SJCRH30 (cell line): Measurements from ENCODE around the gene SLC25A39. TPM values are rescaled to one million over a fixed set of nuclear protein-coding genes. Genes with fewer than 3 reads are reported as not detected.
"Not testable (repeated sequence)": the region's sequence is repeated elsewhere in the genome, so short reads cannot be mapped to it uniquely, and the experiment has no call there.

ENCODE experiments used
- DNase-seq, 2 experiments: peaks; one replicate each; pipeline ENCODE4 v3.0.0-alpha.2; 2015 to 2020
- H3K27ac ChIP-seq: fragments of 250-450 bp; sonication (Bioruptor Pico); 2 replicates; pipeline ENCODE4 v1.5.1; 2020; ENCODE audit warnings: mild to moderate bottlenecking, moderate library complexity
- H3K27me3 ChIP-seq: fragments of 250-450 bp; sonication (Bioruptor Pico); 2 replicates; pipeline ENCODE4 v1.5.1; 2020; ENCODE audit warnings: mild to moderate bottlenecking, moderate library complexity
- H3K36me3 ChIP-seq: fragments of 250-450 bp; sonication (Bioruptor Pico); 2 replicates; pipeline ENCODE4 v1.5.1; 2020; ENCODE audit warnings: mild to moderate bottlenecking, moderate library complexity
- H3K4me1 ChIP-seq: fragments of 250-450 bp; sonication (Bioruptor Pico); 2 replicates; pipeline ENCODE4 v1.5.1; 2020; ENCODE audit warnings: mild to moderate bottlenecking, moderate library complexity
- H3K4me3 ChIP-seq: fragments of 250-450 bp; sonication (Bioruptor Pico); 2 replicates; pipeline ENCODE4 v1.5.1; 2020; ENCODE audit warnings: mild to moderate bottlenecking, moderate library complexity
- H3K9me3 ChIP-seq: fragments of 250-450 bp; sonication (Bioruptor Pico); replicated peaks from 2 replicates; pipeline ENCODE4 v1.5.1; 2020; ENCODE audit warnings: mild to moderate bottlenecking, moderate library complexity
- total RNA-seq: library from RNA; depleted of rRNA; stranded (reverse); fragments of >200 nt; shearing (Covaris generic); gene quantifications from 2 replicates; pipeline ENCODE4 v1.2.3, GENCODE V29; 2014

The SLC25A39 gene
- total RNA-seq, 1 experiment from 2014 or later = 87.2 TPM

DNA sequence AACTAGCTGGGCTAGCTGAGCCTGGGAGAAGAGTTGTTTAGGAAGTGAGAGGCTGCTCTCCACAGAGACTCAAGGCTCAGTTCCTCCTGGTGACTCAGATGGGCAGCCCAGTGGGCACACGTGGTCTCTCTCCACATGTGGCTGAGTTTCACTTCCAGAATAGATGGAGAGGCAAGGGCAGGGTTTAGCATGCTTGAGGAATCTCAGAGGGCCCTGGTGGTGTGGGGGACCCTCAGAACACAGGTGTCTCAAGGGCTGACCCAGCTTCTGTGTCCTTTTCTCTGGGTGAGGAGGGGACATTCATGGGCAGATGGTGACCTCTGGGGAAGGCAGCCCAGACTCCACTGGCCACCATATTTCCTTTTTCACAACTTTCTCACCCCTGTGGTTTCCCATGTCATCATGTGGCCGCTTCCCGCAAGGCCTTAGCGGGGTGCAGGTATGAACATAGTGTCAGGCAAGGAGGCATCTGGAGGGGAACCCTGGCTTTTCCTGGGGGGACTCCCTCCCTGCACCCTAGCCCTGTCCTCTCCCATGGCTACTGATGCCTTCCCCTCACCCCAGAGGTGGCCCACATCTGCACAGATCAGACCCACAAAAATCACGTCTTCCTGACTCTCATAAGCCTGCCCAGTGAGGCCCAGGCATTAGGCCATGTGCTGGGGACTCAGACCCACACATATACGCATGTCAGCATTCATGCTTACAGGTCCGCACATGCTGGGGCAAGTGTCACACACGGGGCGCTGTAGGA, 23.8 kb upstream of the SLC25A39 start:
- no peaks in the 10 kb centered on the region for H3K9me3 ChIP-seq
- H3K27me3 ChIP-seq = no peaks in the 10 kb centered on the region
- no peaks in the 10 kb centered on the region for H3K4me1 ChIP-seq
- 0 out of 2 replicates have a peak, but pooled peaks cover 3% of the 10 kb centered on the region for H3K36me3 ChIP-seq
- no peak overlapping the region for H3K4me3 ChIP-seq
- no peak for DNase-seq
- no peak overlapping the region for H3K27ac ChIP-seq

DNA sequence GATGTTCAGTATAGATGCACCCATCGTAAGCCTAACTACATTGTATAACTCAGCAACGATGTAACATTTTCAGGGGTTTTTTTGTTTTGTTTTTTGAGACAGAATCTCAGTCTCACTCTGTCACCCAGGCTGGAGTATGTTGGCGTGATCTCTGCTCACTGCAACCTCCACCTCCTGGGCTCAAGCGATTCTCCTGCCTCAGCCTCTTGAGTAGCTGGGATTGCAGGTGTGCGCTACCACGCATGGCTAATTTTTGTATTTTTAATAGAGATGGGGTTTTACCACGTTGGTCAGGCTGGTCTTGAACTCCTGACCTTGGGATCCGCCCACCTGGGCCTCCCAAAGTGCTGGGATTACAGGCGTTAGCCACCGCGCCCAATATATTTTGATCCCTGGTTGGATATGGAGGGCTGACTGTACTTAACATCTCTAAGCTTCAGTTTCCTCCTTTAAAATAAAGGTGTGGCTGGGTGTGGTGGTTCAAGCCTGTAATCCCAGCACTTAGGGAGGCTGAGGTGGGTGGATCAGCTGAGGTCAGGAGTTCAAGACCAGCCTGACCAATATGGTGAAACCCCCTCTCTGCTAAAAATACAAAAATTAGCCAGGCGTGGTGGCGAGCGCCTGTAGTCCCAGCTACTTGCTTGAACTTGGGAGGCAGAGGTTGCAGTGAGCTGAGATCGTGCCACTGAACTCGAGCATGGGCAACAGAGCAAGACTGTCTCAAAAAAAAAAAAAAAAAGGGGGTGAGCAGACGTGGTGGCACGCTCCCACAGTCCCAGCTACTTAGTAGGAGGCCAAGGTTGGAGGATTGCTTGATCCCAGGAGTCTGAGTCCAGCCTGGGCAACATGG, 22.8 kb upstream of the SLC25A39 start:
- not testable (repeated sequence) for H3K4me3 ChIP-seq

DNA sequence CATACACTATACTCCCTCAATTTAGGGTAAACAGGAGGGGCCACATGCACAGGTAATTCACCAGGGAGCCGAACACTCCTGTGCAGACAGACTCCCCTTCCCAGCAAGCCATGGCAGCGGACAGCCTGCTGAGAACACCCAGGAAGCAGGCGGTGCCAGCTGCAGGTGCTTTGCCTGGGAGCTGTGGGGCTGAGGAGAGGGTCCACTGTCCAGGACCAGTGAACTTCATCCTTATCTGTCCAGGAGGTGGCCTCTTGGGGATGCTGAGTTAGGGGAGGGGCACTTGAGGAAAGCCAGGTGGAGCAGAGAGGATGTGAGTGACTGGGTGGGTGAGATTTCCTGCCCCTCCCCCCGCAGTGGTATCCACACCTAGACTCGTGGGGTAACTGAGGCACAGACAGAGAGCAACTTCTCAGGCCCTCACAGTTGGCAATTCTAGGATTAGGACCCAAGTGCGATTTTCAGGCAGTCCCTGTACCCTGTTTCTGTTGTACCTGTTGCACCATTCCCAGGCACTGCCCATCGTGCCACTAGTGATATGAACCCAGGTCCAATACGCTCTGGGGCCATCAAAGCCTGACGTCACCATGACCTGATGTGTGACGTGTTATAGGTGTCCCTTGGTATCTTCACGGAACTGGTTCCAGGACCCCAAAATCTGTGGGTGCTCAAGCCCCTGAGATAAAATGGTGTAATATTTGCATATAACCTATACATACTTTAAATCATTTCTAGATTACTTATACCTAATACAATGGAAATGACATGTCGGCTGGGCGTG, 21.6 kb upstream of the SLC25A39 start:
- no peak for DNase-seq
- Histone ChIP-seq H3K27me3 (no peaks in the 10 kb centered on the region), H3K9me3 (no peaks in the 10 kb centered on the region), H3K27ac (no peak overlapping the region), H3K4me1 (no peaks in the 10 kb centered on the region), H3K4me3 (no peak overlapping the region), H3K36me3 (0 out of 2 replicates have a peak, but pooled peaks cover 3% of the 10 kb centered on the region)

More for the DNA sequence above, 22.8 kb upstream of the SLC25A39 start:
- H3K36me3 ChIP-seq, H3K9me3 ChIP-seq, H3K4me1 ChIP-seq, H3K27ac ChIP-seq, H3K27me3 ChIP-seq, DNase-seq: not testable (repeated sequence)

DNA sequence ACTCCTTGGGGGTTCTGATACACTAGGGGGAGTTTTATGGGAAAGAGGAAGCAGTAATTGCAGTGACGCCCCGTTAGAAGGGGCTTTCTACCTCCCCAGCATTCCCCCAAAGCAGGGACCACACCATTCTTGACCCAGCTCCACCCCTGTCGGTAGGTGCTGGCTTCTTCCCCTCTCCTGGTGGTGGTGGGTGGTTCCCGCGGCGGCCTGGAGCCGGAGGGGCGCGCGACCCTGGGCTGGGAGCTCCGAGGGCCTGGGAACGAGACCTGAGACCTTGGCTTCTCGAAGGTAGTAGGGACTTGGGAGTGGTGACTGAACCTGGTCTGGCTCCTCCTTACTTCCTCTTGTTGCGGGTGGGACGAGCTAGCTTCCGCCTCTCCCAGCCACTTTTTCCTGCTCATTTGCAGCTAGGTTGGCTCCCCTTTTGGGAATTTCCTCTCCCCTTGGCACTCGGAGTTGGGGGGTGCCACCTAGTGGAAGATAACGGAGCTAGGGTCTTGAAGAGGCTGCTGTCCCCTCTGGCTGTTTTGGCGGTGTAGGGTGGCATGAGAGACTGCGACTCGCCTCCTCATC, 20.9 kb upstream of the SLC25A39 start:
- H3K4me1 ChIP-seq = no peaks in the 10 kb centered on the region
- H3K27me3 ChIP-seq = no peaks in the 10 kb centered on the region
- H3K9me3 ChIP-seq = no peaks in the 10 kb centered on the region
- H3K4me3 ChIP-seq = peak overlapping the region; percentile 62
- peak; percentile 83 to 87 for DNase-seq
- no peak overlapping the region for H3K27ac ChIP-seq
- no peaks in the 10 kb centered on the region for H3K36me3 ChIP-seq

DNA sequence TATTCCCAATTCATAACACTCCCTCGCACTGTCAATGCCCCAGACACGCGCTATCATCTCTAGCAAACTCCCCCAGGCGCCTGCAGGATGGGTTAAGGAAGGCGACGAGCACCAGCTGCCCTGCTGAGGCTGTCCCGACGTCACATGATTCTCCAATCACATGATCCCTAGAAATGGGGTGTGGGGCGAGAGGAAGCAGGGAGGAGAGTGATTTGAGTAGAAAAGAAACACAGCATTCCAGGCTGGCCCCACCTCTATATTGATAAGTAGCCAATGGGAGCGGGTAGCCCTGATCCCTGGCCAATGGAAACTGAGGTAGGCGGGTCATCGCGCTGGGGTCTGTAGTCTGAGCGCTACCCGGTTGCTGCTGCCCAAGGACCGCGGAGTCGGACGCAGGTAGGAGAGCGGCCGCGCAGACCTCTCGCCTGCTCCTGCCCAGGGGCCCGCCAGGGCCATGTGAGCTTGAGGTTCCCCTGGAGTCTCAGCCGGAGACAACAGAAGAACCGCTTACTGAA, 20.4 kb upstream of the SLC25A39 start, which contains the start of gene GRN:
Gene GRN (plus strand): TSS at position 364 of the 515 bp plus-strand sequence. CDS start 3,863 bp downstream, outside the sequence.
- Histone ChIP-seq H3K27me3 (no peaks in the 10 kb centered on the region), H3K36me3 (no peaks in the 10 kb centered on the region), H3K4me3 (peak within 1 kb of the TSS; percentile 62), H3K9me3 (no peaks in the 10 kb centered on the region), H3K27ac (no peak within 1 kb of the TSS), H3K4me1 (peaks cover 3% of the 10 kb centered on the region; the same call in 1 of the 2 replicates)
- peak; percentile 98 to 99 for DNase-seq

DNA sequence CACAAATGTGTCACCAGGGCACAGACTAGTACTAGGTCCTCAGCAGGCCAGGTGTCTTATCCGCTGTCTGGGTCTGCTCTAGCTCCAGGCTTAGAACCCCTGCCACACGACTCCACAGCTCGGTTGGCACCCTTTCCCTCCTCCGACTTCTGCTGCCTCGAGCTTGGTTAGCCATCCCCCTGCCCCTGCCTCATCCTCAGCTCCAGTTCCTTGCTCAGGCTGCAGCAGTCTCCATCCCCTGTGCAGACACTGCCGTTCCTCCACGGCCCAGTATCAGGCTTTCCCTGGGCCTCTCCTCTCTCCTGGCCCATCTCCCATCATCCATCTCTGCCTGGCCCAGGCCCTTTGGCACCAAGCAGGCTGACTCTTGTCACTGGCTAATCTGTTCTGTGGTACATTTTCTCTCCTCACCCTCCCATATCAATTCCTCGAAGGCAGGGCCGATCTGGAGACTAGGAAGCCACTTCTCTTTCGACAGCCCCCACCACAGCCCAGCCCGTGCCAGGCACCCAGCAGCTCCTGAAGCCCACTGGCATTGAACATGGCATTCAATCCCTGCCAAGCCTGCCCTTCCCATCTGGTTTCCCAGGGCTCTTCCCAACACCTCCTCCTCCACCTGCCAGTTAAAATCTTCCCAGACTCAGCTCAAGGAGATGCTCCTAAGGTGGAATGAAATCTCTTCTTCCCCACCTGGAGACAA, 19.0 kb upstream of the SLC25A39 start:
- Histone ChIP-seq H3K4me3 (no peak overlapping the region), H3K27me3 (no peaks in the 10 kb centered on the region)
- no peak for DNase-seq

DNA sequence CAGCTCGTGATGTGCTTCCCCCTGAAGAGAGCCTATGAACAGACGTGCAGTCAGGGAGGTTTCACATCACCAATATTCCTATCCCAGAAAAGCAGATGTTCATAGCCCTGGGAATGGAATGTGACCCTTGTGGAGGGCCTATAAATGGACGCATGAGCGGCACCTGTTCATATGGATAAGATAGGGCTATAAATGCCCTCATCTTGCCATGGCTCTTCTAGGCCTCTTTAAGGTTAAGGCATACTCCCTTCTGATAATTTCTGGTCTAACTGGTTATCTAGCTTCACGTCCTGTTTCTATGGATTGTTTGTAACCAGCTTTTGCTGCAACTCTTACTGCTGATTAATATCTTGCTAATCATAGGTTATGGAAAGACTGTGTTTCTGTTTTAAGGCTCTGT, 15.9 kb upstream of the SLC25A39 start:
- not testable (repeated sequence) for H3K4me3 ChIP-seq, H3K4me1 ChIP-seq, H3K9me3 ChIP-seq, H3K27ac ChIP-seq, H3K36me3 ChIP-seq, H3K27me3 ChIP-seq
- peak in 1 of 2 experiments; percentile 33 for DNase-seq

More for the DNA sequence above, 19.0 kb upstream of the SLC25A39 start:
- Histone ChIP-seq H3K4me1 (peaks cover 3% of the 10 kb centered on the region; the same call in 1 of the 2 replicates), H3K36me3 (no peaks in the 10 kb centered on the region), H3K27ac (no peak overlapping the region), H3K9me3 (no peaks in the 10 kb centered on the region)

DNA sequence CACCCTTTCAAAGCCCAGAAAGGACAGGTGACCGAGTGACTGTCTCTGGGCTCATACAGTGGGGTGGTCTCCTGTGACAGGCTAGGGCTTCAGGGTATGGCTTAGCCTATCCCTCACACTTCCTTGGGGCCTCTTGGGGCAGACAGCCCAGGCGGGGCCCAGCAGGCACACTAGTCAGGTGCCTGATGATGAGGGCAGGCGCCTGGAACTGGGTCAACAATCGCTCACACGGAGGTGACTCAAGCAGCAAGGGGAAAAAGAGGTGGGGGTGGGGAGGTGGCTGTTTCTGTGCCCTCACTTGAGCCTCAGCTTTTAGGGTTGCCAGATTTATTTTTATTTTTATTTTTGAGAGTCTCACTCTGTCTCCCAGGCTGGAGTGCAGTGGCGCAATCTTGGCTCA, 14.1 kb upstream of the SLC25A39 start:
- no peak overlapping the region for H3K4me3 ChIP-seq
- peaks cover 11% of the 10 kb centered on the region for H3K27me3 ChIP-seq
- DNase-seq = no peak
- peaks cover 3% of the 10 kb centered on the region; the same call in 1 of the 2 replicates for H3K4me1 ChIP-seq
- H3K9me3 ChIP-seq = no peaks in the 10 kb centered on the region
- H3K27ac ChIP-seq = no peak overlapping the region
- H3K36me3 ChIP-seq = no peaks in the 10 kb centered on the region

DNA sequence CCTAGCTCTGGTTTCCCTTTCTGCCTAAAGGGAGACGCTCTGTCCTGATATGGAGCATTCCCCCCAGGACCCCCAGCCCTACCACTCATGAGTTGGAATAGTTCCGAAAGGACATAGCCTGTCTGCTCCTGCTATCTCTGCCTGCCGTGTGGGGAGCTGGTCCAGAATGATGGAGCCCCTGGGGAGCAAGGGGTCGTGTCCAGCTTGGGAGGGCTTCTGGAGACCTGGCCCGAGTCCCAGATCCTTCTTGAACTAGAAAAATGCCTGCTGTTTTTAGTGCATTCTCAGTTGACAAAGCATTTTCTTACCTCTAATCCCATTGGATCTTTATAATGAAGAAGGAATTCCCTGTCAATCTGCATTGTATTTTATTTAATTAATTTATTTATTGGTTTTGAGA, 11.3 kb upstream of the SLC25A39 start:
- peaks cover 3% of the 10 kb centered on the region; the same call in 1 of the 2 replicates for H3K4me1 ChIP-seq
- no peaks in the 10 kb centered on the region for H3K9me3 ChIP-seq
- no peaks in the 10 kb centered on the region for H3K36me3 ChIP-seq
- no peak overlapping the region for H3K4me3 ChIP-seq
- H3K27me3 ChIP-seq = peaks cover 20% of the 10 kb centered on the region
- DNase-seq = no peak
- H3K27ac ChIP-seq = no peak overlapping the region

DNA sequence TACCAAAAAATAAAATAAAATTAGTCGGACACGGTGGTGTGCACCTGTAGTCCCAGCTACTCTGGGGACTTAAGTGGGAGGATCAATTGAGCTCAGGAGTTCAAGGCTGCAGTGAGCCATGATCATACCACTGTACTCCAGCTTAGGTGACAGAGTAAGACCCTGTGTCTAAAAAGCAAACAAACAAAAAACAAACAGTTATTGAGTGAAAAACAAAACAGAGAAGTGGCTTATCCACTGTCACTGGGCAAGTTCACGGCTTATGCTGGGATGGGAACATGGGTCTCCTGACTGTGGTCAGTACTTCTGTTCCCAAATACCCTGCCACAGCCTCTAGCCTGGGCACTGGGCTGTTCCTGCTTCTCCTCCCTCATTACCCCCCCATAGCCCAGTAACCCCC, 10.9 kb upstream of the SLC25A39 start:
- H3K27ac ChIP-seq = no peak overlapping the region
- no peaks in the 10 kb centered on the region for H3K36me3 ChIP-seq
- no peak for DNase-seq
- H3K9me3 ChIP-seq = no peaks in the 10 kb centered on the region
- H3K27me3 ChIP-seq = peaks cover 20% of the 10 kb centered on the region
- no peak overlapping the region for H3K4me3 ChIP-seq
- peaks cover 3% of the 10 kb centered on the region; the same call in 1 of the 2 replicates for H3K4me1 ChIP-seq

DNA sequence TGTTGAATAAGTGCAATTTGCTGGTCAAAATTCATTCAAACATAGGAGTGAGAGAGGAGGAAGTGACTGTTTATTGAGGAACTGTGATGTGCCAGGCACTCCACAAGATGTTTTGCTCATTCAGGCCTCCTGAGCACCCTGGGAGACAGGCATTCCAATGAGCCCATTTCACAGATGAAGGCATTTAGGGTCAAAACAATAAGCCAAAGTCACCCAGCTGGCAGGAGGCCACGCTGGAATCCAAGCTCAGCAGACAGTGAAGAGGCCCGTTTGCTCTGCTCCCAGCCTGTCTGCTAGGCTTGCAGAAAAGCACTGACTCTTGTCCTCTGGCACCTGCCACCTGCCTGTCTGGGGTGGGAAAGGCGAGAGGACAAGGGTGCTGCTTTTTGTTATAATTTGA, 10.1 kb upstream of the SLC25A39 start:
- Histone ChIP-seq H3K27me3 (peaks cover 20% of the 10 kb centered on the region), H3K36me3 (no peaks in the 10 kb centered on the region), H3K9me3 (no peaks in the 10 kb centered on the region), H3K27ac (no peak overlapping the region), H3K4me3 (no peak overlapping the region), H3K4me1 (no peaks in the 10 kb centered on the region)
- no peak for DNase-seq

DNA sequence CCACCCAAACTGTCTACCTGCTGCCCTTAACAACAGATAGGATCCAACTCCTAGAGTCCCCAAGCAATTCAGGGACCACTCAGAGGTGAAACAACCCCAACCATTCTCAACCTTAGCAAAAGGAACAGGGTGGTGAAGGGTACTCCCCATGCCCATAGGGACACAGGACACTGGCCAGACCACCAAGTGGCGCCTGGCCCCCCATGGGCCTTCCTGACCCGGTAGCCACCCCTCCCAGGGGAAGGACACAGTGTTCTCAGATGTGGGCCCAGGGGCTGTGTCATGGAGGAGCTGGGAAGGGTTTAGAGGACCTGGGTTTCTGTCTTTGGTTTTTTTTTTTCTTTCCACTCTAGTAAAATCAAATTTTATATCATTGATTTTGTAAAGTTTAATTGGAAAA, 9.7 kb upstream of the SLC25A39 start:
- H3K9me3 ChIP-seq = no peaks in the 10 kb centered on the region
- no peak for DNase-seq
- H3K27me3 ChIP-seq = peaks cover 20% of the 10 kb centered on the region
- no peak overlapping the region for H3K27ac ChIP-seq
- no peak overlapping the region for H3K4me3 ChIP-seq
- no peaks in the 10 kb centered on the region for H3K4me1 ChIP-seq
- H3K36me3 ChIP-seq = no peaks in the 10 kb centered on the region

DNA sequence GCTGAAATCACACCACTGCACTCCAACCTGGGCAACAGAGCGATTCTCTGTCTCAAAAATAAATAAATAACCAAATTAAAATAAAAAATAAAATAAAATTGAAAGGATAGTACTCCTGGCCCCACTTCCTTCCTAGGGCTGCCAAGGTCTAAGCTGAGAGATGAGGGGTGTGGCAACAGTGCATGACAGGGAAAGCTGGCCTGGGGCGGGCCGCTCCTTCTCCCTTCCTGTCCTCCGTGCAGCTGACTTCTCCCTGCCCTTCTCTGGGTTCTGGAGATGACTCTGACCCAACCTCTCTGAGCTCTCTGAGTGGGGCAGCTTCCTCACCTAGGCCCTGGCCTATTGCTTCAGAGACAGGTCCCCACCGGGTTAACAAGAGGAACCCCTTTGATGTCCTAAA, 8.7 kb upstream of the SLC25A39 start:
- Histone ChIP-seq H3K4me1 (no peaks in the 10 kb centered on the region), H3K27ac (no peak overlapping the region), H3K27me3 (peaks cover 20% of the 10 kb centered on the region), H3K9me3 (no peaks in the 10 kb centered on the region), H3K4me3 (no peak overlapping the region), H3K36me3 (no peaks in the 10 kb centered on the region)
- DNase-seq = no peak
